CD4-positive, alpha-beta T cell treated with Interleukin-4 for 1 hour (primary cell): ENCODE results near the gene FAM131A.

Experiments used
- DNase-seq, 2 donors: peaks; one replicate each; pipeline ENCODE4 v3.0.0-alpha.2; 2020 to 2022

Gene FAM131A

DNA sequence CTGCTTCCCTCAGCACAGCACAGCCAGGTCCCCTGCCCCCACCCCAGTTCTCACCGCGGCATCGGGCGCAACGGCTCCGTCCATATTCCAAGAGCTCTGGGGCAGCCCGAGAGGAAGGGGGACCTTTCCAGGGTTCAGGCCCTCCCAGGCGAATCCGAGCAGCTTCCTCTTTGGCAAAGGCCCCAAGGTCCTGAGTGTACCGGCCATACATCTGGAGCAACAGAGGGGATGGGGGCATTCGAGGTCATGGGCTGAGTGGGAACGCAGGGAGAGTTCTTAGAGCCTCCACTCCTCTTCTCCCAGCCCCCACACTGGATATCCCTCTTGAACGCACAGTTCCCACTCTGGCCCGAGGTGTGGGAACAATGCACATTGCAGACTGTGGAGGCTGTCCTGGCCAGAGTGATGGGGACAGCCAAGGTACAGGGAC is 21.5 kb downstream of the FAM131A start:
- no peak for DNase-seq

- no peak for DNase-seq
Observed at GRCh38 chr3:184359610-184360009, 22.2 kb downstream of the FAM131A start.

DNA sequence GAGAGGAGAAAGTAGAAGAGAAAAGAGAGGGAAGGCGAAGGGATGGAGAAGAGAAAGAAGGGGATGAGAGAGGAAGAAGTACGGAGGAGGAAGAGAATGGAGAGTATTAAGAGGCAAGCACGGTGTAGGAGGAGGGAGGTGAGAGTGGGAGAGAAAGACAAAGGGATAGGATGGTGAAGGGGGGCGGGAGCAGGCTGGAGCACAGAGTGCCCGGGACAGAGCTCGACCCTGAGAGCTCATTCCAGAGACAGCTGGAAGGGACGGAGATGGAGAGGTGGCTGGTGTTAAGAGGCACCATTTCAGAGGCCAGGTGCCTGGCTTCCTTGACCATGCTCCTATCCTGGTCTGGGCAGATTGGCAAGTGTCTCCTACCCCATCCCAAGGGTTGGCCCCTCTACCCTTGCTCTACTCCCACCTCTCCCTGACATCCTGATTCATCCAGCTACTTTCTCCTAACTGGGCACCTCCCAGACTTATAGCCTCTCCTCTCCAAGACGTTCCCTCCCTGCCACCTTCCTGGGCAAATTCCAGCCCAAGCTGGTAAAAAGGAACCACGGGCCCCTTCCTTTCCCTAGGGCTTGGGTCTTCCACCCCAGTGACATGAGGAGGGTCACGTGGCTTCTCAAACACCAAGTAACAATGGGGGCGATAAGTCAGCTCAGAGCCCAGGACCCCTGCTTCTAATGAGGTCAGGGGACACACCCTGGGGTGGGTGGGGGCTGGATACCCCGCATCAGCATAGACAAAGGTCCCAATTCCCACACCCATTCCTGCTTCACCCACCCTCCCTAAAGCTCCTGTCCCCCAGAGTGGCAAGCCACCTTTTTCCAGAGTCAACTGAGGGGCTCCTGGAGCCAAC is 22.9 kb downstream of the FAM131A start:
- DNase-seq, result no peak

DNA sequence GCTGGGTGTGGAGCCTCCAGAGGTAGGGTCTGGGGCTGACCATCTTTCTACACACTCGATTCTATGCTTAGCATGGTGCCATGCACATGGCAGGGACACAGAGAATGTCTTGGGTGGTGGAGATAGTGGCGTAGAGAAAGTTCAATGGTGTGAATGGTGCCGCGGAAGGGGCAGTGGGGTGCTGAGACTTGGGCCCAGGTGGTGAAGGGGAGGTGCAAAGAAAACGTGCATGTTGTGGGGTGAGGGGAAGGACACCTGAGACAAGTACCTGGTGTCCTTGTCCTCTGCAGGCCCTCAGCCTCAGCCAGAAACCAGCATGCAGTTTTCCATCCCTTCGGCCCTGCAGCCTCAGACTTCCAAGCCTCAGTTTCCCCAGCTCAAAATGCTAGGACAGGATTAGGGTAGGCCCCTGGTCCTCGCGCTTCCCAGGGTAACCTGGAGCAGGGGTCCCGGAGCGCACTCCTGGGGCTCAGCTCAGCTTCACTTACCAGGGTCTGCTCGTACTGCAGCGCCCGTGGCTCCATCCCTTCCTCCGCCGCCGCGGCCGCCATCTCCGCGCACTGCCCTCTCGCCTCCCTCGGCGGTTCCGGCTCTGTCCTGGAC is 23.6 kb downstream of the FAM131A start:
- no peak for DNase-seq

DNA sequence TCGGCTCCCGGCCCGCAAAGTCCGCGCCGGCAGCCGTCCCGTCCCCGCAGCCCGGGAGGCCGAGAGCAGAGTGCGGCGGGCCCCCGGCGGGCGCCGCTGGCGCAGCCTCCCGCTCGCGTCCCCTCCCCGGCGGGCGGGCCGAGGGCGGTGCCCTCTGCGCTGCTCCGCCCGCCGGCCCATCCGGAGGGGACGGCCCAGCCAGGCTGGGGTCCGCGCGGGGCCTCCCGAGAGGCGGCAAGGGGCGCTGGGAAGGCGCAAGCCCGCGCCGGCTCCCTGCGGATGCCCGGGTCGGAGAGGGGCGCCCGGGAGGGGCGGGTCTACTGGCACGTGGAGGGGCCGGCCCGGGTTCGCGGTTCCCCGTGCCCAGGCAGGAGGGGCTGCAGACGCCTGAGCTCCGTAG is 24.1 kb downstream of the FAM131A start, which contains the start of the genes CLCN2 and POLR2H:
TSS of gene CLCN2 (minus strand) at position 74 of the 400 bp plus-strand sequence. CDS start 126 bp downstream, outside the sequence.
TSS of gene POLR2H (plus strand) at position 179 of the 400 bp plus-strand sequence. CDS start 1,783 bp downstream, outside the sequence.
- peak in 1 of 2 donors; percentile 33 for DNase-seq

- peak in 1 of 2 donors; percentile 29 for DNase-seq
Observed at GRCh38 chr3:184361932-184362667, 24.7 kb downstream of the FAM131A start.

DNA sequence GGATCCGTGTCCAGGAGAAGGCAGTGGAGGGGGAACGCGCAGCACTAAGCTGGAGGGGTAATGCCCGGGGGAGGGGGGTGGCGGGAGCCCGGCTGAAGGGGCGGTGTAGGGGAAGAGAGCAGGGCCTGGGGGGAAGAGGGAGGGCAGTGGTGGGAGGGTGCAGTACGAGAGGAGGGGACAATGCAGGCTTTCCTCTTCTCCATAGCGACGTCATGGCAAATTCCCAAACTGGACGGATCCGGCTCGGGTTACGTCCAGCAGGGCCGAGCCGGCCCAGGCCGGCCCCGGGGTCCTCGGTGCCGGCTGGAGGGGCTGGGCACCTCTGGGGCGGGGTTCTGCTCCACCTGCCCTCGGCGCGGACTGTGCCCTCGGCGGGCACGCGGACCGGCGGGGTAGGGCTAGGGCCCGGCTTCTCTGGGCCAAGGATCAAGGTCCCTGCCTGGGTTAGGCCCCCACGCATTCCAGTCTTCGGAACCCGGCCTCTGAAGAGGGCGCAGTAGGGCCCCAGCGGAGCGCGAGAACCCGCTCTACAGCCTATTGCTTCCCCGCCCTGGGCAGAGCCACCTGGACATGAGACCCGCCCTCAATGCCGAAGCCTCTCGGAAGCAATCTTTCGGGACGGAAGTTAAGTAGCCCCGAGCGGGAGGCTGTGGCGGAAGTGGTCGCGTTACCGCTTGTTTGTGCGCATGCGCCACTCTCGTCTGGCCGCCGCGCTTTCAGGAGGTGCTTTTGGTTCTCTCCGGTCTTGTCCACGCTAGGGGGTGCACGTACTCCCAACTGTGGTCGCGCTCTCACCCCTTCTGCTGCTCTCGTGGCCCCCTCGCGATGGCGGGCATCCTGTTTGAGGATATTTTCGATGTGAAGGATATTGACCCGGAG is 25.5 kb downstream of the FAM131A start:
- DNase-seq, result peak; percentile 95 to 97

GRCh38 chr3:184366619-184367289 is 29.4 kb downstream of the FAM131A start:
- no peak for DNase-seq

DNA sequence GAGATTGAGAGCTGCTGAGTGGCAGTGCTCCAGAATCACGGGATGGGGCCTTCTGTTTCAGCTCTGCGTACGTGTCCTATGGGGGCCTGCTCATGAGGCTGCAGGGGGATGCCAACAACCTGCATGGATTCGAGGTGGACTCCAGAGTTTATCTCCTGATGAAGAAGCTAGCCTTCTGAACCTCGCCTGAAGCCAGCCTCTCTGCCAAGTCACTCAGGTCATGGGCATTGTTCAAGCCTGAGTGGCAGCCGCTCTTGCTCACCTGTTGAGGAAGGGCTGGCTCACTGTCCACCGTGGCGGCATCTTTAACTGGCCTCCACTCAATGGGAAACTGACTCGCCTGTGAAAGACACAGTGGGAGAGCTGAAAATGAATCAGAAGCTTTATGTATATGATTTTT is 30.7 kb downstream of the FAM131A start:
- no peak for DNase-seq

DNA sequence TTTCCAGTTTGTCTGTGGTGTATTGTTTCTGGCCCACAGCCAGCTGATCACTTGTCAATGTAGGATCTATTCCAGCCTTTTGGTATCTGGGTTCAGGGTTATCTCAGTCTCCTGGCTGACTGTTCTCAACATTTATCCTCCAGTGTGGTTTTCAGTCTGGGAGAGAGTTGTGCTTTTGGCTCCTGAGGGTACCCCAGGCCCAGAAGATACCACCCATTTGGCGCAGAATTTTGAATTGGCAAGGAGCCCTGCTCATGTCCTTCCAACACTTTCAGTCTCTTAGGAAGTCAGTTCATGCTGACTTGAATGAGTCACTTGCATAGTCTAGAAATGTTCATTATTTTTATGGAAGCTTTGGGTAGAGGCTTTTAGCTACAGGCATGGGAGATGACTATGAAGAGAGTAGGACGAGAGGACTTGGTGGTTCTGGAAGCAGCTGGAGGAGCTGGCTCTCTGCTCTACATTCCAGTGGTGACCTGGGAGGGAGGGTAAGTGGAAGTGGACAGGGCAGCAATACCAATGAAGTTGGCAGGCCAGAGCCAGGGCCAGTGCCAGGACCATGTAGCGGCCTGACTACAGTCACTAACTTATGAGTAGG is 31.3 kb downstream of the FAM131A start:
- no peak for DNase-seq

GRCh38 chr3:184371570-184372018 is 34.2 kb downstream of the FAM131A start:
- peak; percentile 62 to 68 for DNase-seq

DNA sequence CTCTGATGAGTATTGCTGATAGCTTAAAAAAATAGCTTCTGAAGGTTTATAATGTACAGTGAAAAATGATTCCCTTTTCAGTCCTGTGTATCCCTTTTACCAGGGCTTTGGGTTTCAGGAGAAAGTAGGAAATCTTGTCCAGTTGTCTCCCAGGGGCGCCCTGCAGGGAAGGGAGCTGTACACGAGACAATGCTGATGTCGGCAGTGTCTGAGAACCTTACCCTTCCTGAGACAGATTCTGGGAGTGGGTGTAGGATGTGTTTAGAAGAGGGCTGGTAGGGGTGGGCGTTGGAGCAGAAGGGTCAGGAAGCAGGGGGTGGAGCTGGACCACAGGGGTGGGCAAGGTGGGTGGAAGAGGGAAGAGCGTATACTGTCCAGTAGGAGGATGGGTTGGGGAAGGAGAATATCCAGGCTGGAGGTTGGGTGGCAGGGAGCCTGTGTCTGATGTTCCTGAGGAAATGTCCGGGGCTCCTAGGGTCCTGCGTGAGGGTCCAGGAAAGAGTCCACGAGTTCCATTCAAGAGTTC is 35.0 kb downstream of the FAM131A start:
- DNase-seq, result no peak

DNA sequence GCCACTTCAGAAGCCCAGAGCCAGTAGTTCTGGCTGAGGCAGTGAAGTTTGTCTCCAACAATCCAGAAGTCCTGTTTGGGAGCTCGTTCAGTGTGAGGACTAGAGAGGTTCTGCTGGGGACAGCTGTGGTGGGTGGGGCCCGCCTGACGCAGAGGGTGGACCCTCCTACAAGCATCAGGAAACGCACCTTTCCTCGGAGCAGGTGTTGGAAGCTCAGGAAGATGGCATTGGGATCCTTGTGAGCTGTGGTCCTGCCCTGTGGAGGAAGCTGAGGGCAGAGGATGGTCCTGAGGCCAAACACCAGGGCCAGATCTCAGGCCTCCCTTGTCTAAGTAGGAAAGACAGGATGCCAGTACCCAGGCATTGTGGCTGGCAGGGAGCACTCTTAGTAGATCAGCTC is 35.5 kb downstream of the FAM131A start:
- DNase-seq, result no peak

GRCh38 chr3:184373422-184373821 is 36.0 kb downstream of the FAM131A start:
- DNase-seq, result no peak

DNA sequence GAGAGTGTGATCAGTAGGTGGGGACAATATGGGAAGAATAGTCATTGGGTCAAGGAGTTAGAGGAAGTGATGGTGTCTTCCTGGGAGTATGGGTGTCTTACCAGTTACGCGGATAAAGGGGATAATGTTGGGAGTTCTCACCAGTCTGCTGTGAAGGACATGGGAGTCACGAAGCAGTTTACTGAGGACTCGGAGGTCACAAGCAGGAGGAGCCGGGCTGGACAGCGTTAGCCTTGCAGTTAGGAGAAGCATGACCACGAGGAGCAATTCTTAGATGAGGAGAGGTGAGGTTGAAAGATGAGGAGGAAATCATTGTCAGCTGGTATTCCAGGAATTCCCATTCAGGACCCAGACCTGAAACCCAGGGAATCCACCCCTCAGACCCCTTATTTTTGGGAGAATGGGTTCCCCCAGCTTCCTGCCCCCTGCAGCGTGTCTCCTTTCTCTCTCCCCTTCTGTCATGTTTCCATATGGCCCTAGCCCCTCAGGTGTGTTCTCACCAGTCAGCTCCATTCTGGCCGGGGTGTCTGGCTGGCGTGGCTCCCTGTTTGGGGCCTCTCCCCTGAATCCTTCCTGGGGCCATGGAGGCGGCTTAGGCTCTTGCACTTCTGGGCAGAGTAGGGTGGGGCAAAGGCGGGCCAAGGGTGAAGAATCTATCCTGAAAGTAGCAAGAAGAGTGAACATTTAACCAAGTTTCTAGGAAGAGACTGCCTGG is 38.5 kb downstream of the FAM131A start:
- no peak for DNase-seq

DNA sequence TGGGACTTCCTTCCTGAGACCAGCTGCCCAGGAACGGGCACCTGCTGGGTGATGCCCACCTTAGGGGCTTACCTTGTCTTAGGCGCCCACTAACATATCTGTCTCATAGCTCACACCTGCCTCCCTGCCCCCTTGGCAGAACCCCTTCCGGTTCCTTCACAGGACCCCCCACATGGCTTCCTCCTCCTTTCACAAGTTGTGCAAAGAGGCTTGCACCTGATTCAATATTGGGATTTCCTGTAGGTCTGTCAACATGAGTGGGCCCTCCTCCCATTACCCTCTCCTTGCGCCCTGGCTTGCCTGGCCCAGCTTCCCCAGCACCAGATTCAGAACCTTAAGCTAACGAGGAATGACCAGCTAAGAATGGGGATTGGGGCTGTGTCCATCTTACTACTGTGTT is 40.0 kb downstream of the FAM131A start:
- DNase-seq, result no peak

DNA sequence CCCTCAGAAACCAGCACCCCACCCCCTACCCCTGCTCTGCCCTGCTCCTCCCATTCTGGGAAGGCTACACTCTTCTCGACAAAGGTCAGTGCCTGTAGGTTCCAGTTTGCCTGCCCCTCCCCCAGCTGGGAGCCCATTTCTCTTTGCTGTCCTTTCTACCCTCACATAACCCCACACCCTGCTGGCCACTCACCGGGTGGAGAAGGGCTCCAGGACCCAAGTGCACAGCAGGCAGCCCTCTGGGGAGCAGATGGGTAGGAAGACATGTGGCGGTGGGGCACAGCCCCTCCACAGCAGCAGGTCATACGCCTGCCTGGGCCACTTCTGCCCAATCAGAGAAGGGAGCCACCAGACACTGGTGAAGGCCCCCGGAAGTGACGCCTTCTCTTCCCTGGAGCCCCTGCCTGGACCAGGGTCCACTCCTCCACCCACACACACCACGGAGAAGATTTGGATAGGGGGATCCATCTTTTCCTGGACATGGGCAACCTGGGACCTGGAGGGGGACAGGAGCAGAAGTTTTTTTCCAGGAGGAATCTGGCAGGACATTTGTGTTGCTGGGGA is 40.6 kb downstream of the FAM131A start, which contains the start of gene THPO:
TSS of gene THPO (minus strand) at position 326 of the 564 bp plus-strand sequence. CDS start 1,948 bp downstream, outside the sequence.
- no peak for DNase-seq

GRCh38 chr3:184378651-184379357 is 41.4 kb downstream of the FAM131A start:
- no peak for DNase-seq
